ENCODE results near the gene EPB41.

DNA sequence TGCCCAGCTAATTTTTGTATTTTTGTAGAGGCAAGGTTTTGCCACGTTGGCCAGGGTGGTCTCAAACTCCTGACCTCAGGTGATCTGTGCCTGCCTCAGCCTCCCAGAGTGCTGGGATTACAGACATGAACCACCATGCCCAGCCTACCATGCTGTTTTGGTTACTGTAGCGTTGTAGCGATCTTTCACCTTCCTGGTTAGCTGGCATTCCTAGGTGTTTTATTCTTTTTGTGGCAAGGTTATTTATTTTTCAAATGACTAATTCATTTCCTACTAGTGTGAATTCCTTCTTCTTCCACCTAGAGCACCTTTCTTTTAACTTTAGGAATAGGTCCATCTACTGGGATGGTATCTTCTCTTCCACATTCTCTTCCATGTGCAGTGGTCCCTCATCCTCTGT is 180.1 kb downstream of the EPB41 start:
- no peak for TF ChIP-seq POLR2AphosphoS5 (IDR thresholded peaks at IDR 0.05)
- TF ChIP-seq, protein P1, sequence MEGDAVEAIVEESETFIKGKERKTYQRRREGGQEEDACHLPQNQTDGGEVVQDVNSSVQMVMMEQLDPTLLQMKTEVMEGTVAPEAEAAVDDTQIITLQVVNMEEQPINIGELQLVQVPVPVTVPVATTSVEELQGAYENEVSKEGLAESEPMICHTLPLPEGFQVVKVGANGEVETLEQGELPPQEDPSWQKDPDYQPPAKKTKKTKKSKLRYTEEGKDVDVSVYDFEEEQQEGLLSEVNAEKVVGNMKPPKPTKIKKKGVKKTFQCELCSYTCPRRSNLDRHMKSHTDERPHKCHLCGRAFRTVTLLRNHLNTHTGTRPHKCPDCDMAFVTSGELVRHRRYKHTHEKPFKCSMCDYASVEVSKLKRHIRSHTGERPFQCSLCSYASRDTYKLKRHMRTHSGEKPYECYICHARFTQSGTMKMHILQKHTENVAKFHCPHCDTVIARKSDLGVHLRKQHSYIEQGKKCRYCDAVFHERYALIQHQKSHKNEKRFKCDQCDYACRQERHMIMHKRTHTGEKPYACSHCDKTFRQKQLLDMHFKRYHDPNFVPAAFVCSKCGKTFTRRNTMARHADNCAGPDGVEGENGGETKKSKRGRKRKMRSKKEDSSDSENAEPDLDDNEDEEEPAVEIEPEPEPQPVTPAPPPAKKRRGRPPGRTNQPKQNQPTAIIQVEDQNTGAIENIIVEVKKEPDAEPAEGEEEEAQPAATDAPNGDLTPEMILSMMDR (IDR thresholded peaks at IDR 0.05), result no peak

Data from sigmoid colon (tissue), 4 donors.